ENCODE results near the gene SLC25A29. TPM values are rescaled to one million over a fixed set of nuclear protein-coding genes. Genes with fewer than 3 reads are reported as not detected.

Gene SLC25A29
- total and polyA plus RNA-seq, 2 donors, result 19.4 to 90.3 TPM

GRCh38 chr14:100306998-100307765 lies 938 bp upstream of the SLC25A29 start:
- DNase-seq (ENCODE audit: low read depth in 6 of 9, low spot score in 9 of 9), result no peak
- Histone ChIP-seq H3K36me3 (ENCODE audit: control insufficient read depth in 2 of 2, insufficient read depth in 2 of 2, low read length in 1 of 2) (no peaks in the 10 kb centered on the region), H3K9me3 (ENCODE audit: control insufficient read depth in 2 of 2, insufficient read depth in 1 of 2, low read length in 1 of 2) (no peaks in the 10 kb centered on the region), H3K27me3 (ENCODE audit: control insufficient read depth in 2 of 2, insufficient read depth in 1 of 2, low read length in 1 of 2) (peaks cover 4 to 34% of the 10 kb centered on the region in 2 donors), H3K27ac (ENCODE audit: low read depth in 1 of 2, low read length in 1 of 2) (peak overlapping the region in 1 of 2 donors; percentile 68), H3K4me3 (ENCODE audit: low read length in 2 of 2) (peak overlapping the region; percentile 66 to 83), H3K4me1 (ENCODE audit: control insufficient read depth in 2 of 2, insufficient read depth in 2 of 2, low read length in 2 of 2) (peaks cover 6 to 44% of the 10 kb centered on the region in 2 donors)
- WGBS, result 13% methylated on average over 49 of the region's 49 CpGs

DNA sequence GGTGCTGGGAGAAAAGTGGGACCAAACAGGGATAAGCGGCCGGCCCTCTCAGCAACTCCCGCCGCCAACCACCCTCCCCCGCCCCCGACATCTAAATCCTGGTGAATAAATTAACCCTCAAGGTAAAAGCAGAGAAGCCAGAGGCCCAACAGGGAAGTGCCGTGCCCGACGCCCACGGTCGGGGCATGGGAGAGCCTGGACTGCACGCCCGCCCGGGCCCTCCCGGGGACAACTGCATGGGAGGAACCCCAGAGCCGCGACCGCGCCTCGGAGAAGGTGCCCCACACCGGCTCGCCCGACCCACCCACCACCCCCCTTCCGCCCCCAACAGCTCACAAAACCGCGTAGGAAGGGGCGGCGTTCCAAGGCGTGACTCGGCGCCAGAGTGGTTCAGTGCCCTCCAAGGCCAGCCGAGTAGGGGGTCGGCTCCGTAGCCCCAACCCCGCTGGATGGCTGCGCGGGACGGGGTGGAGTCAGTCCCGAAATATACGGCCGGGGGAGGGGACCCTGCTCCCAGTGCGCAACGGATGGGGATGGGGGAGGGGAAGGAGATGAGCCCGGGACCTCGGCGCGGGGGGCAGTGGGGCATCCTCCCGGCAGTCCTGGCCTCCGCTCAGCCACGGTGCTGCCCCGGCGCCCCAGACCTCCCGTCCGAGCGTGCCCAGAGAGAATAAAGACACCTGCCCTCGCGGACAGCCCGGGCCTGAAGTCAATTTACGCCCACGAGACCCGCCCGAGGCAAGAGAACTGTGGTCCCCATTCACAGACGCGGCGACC lies 732 bp downstream of the SLC25A29 start:
- H3K27ac ChIP-seq (ENCODE audit: low read depth in 1 of 2, low read length in 1 of 2), result peak overlapping the region; percentile 46 to 55
- H3K4me3 ChIP-seq (ENCODE audit: low read length in 2 of 2), result peak overlapping the region; percentile 68 to 83
- no peaks in the 10 kb centered on the region for H3K9me3 ChIP-seq (ENCODE audit: control insufficient read depth in 2 of 2, insufficient read depth in 1 of 2, low read length in 1 of 2)
- WGBS, result under 1% methylated on average over 65 of the region's 65 CpGs
- H3K27me3 ChIP-seq (ENCODE audit: control insufficient read depth in 2 of 2, insufficient read depth in 1 of 2, low read length in 1 of 2), result peaks cover 4 to 30% of the 10 kb centered on the region in 2 donors
- H3K36me3 ChIP-seq (ENCODE audit: control insufficient read depth in 2 of 2, insufficient read depth in 2 of 2, low read length in 1 of 2), result no peaks in the 10 kb centered on the region
- peak in 4 of 9 donors; percentile 50 to 76 (median 60) for DNase-seq (ENCODE audit: low read depth in 6 of 9, low spot score in 9 of 9)
- H3K4me1 ChIP-seq (ENCODE audit: control insufficient read depth in 2 of 2, insufficient read depth in 2 of 2, low read length in 2 of 2), result peaks cover 6 to 41% of the 10 kb centered on the region in 2 donors

GRCh38 chr14:100304825-100305323 lies 1.4 kb downstream of the SLC25A29 start:
- DNase-seq (ENCODE audit: low read depth in 6 of 9, low spot score in 9 of 9), result peak in 1 of 9 donors; percentile 35
- no peaks in the 10 kb centered on the region for H3K9me3 ChIP-seq (ENCODE audit: control insufficient read depth in 2 of 2, insufficient read depth in 1 of 2, low read length in 1 of 2)
- peaks cover 4 to 30% of the 10 kb centered on the region in 2 donors for H3K27me3 ChIP-seq (ENCODE audit: control insufficient read depth in 2 of 2, insufficient read depth in 1 of 2, low read length in 1 of 2)
- H3K4me3 ChIP-seq (ENCODE audit: low read length in 2 of 2), result peak overlapping the region; percentile 68 to 83
- H3K36me3 ChIP-seq (ENCODE audit: control insufficient read depth in 2 of 2, insufficient read depth in 2 of 2, low read length in 1 of 2), result no peaks in the 10 kb centered on the region
- WGBS, result 14% methylated on average over 23 of the region's 23 CpGs
- peaks cover 6 to 41% of the 10 kb centered on the region in 2 donors for H3K4me1 ChIP-seq (ENCODE audit: control insufficient read depth in 2 of 2, insufficient read depth in 2 of 2, low read length in 2 of 2)
- peak overlapping the region; percentile 26 to 47 for H3K27ac ChIP-seq (ENCODE audit: low read depth in 1 of 2, low read length in 1 of 2)

DNA sequence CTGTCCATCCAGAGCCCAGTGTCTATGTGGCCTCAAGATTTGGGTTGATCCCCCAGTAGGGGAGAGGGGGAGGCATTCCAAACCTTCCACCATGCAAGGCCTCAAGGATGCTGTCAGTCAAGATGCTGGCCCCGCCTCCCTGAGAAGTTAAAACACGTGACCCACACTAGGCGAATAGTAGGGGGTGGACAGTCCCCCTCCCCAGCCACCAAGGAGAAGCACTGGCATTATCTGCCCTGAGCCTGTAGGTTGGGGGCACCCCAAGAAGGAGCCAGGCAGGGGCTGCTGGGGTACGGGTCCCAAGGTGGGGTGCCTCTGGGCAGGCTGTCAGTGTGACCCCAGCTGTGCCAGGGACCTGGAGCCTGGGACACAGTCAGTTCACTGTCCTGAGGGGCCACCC lies 2.3 kb downstream of the SLC25A29 start:
- WGBS, result 91% methylated on average over 4 of the region's 4 CpGs
- no peak for DNase-seq (ENCODE audit: low read depth in 6 of 9, low spot score in 9 of 9)
- peaks cover 4 to 30% of the 10 kb centered on the region in 2 donors for H3K27me3 ChIP-seq (ENCODE audit: control insufficient read depth in 2 of 2, insufficient read depth in 1 of 2, low read length in 1 of 2)
- peaks cover 6 to 39% of the 10 kb centered on the region in 2 donors for H3K4me1 ChIP-seq (ENCODE audit: control insufficient read depth in 2 of 2, insufficient read depth in 2 of 2, low read length in 2 of 2)
- H3K36me3 ChIP-seq (ENCODE audit: control insufficient read depth in 2 of 2, insufficient read depth in 2 of 2, low read length in 1 of 2), result no peaks in the 10 kb centered on the region
- no peak overlapping the region for H3K4me3 ChIP-seq (ENCODE audit: low read length in 2 of 2)
- no peaks in the 10 kb centered on the region for H3K9me3 ChIP-seq (ENCODE audit: control insufficient read depth in 2 of 2, insufficient read depth in 1 of 2, low read length in 1 of 2)
- no peak overlapping the region for H3K27ac ChIP-seq (ENCODE audit: low read depth in 1 of 2, low read length in 1 of 2)

GRCh38 chr14:100303179-100303578 lies 3.1 kb downstream of the SLC25A29 start:
- H3K27ac ChIP-seq (ENCODE audit: low read depth in 1 of 2, low read length in 1 of 2), result no peak overlapping the region
- H3K4me3 ChIP-seq (ENCODE audit: low read length in 2 of 2), result no peak overlapping the region
- no peaks in the 10 kb centered on the region for H3K9me3 ChIP-seq (ENCODE audit: control insufficient read depth in 2 of 2, insufficient read depth in 1 of 2, low read length in 1 of 2)
- 79% methylated on average over 8 of the region's 8 CpGs for WGBS
- H3K4me1 ChIP-seq (ENCODE audit: control insufficient read depth in 2 of 2, insufficient read depth in 2 of 2, low read length in 2 of 2), result peaks cover 6 to 34% of the 10 kb centered on the region in 2 donors
- H3K36me3 ChIP-seq (ENCODE audit: control insufficient read depth in 2 of 2, insufficient read depth in 2 of 2, low read length in 1 of 2), result no peaks in the 10 kb centered on the region
- no peak for DNase-seq (ENCODE audit: low read depth in 6 of 9, low spot score in 9 of 9)
- H3K27me3 ChIP-seq (ENCODE audit: control insufficient read depth in 2 of 2, insufficient read depth in 1 of 2, low read length in 1 of 2), result peaks cover 4 to 30% of the 10 kb centered on the region in 2 donors

- Histone ChIP-seq H3K27me3 (ENCODE audit: control insufficient read depth in 2 of 2, insufficient read depth in 1 of 2, low read length in 1 of 2) (peaks cover 4 to 28% of the 10 kb centered on the region in 2 donors), H3K4me3 (ENCODE audit: low read length in 2 of 2) (no peak overlapping the region), H3K4me1 (ENCODE audit: control insufficient read depth in 2 of 2, insufficient read depth in 2 of 2, low read length in 2 of 2) (peaks cover 6 to 31% of the 10 kb centered on the region in 2 donors), H3K27ac (ENCODE audit: low read depth in 1 of 2, low read length in 1 of 2) (no peak overlapping the region), H3K9me3 (ENCODE audit: control insufficient read depth in 2 of 2, insufficient read depth in 1 of 2, low read length in 1 of 2) (no peaks in the 10 kb centered on the region), H3K36me3 (ENCODE audit: control insufficient read depth in 2 of 2, insufficient read depth in 2 of 2, low read length in 1 of 2) (no peaks in the 10 kb centered on the region)
- WGBS, result 66% methylated on average over 2 of the region's 2 CpGs
- no peak for DNase-seq (ENCODE audit: low read depth in 6 of 9, low spot score in 9 of 9)
Observed at GRCh38 chr14:100302616-100303015, 3.6 kb downstream of the SLC25A29 start.

GRCh38 chr14:100299238-100299560 lies 7.0 kb downstream of the SLC25A29 start:
- WGBS, result 98% methylated on average over 6 of the region's 6 CpGs
- DNase-seq (ENCODE audit: low read depth in 6 of 9, low spot score in 9 of 9), result no peak
- no peak overlapping the region for H3K4me3 ChIP-seq (ENCODE audit: low read length in 2 of 2)
- no peaks in the 10 kb centered on the region for H3K9me3 ChIP-seq (ENCODE audit: control insufficient read depth in 2 of 2, insufficient read depth in 1 of 2, low read length in 1 of 2)
- no peaks in the 10 kb centered on the region for H3K27me3 ChIP-seq (ENCODE audit: control insufficient read depth in 2 of 2, insufficient read depth in 1 of 2, low read length in 1 of 2)
- H3K36me3 ChIP-seq (ENCODE audit: control insufficient read depth in 2 of 2, insufficient read depth in 2 of 2, low read length in 1 of 2), result no peaks in the 10 kb centered on the region
- no peak overlapping the region for H3K27ac ChIP-seq (ENCODE audit: low read depth in 1 of 2, low read length in 1 of 2)
- peaks cover 0 to 14% of the 10 kb centered on the region in 2 donors for H3K4me1 ChIP-seq (ENCODE audit: control insufficient read depth in 2 of 2, insufficient read depth in 2 of 2, low read length in 2 of 2)

GRCh38 chr14:100298551-100299237 lies 7.5 kb downstream of the SLC25A29 start:
- H3K9me3 ChIP-seq (ENCODE audit: control insufficient read depth in 2 of 2, insufficient read depth in 1 of 2, low read length in 1 of 2), result no peaks in the 10 kb centered on the region
- no peaks in the 10 kb centered on the region for H3K36me3 ChIP-seq (ENCODE audit: control insufficient read depth in 2 of 2, insufficient read depth in 2 of 2, low read length in 1 of 2)
- H3K4me3 ChIP-seq (ENCODE audit: low read length in 2 of 2), result no peak overlapping the region
- no peak for DNase-seq (ENCODE audit: low read depth in 6 of 9, low spot score in 9 of 9)
- H3K27me3 ChIP-seq (ENCODE audit: control insufficient read depth in 2 of 2, insufficient read depth in 1 of 2, low read length in 1 of 2), result no peaks in the 10 kb centered on the region
- peaks cover 0 to 14% of the 10 kb centered on the region in 2 donors for H3K4me1 ChIP-seq (ENCODE audit: control insufficient read depth in 2 of 2, insufficient read depth in 2 of 2, low read length in 2 of 2)
- WGBS, result 96% methylated on average over 14 of the region's 14 CpGs
- H3K27ac ChIP-seq (ENCODE audit: low read depth in 1 of 2, low read length in 1 of 2), result no peak overlapping the region

Measured in thymus (tissue), 11 donors.